HCT116 (cell line): ENCODE measurements around the gene ELP1. TPM values are rescaled to one million over a fixed set of nuclear protein-coding genes. Genes with fewer than 3 reads are reported as not detected.

ENCODE experiments used
- ATAC-seq: fragments of 200-7000 bp; cut with Tn5 transposase; 2 replicates; pipeline ENCODE4 v1.9.1; 2020; ENCODE audit warnings: mild to moderate bottlenecking, moderate library complexity
- BruUV-seq: library from RNA; stranded (reverse); fragments of 400-500 nt; replicated peaks from 2 replicates; lab custom pipeline; 2021; lab: Mats Ljungman, UMichigan
- CTCF ChIA-PET: fragments of 300-600 bp; sonication (Branson Sonifier 250); formaldehyde crosslinking; loops from one replicate; lab custom pipeline; 2021; ENCODE audit warnings: antibody characterized with exemption; lab: Charles Lee
- POLR2A ChIA-PET: fragments of 300-600, 350-600 bp; sonication (Branson Sonifier 250); formaldehyde crosslinking; loops from one replicate; lab custom pipeline; 2021; ENCODE audit warnings: antibody characterized with exemption; lab: Charles Lee
- RAD21 ChIA-PET, 2 experiments: fragments of 300-600 bp; sonication (Branson Sonifier 250); formaldehyde crosslinking; loops; one replicate each; lab custom pipeline; 2023; ENCODE audit warnings: low total read pairs in 2 of 2; ENCODE audit not compliant: uncharacterized antibody in 2 of 2, unreplicated experiment in 2 of 2, low non-redundant PET in 1 of 2; lab: Charles Lee
- DNase-seq: peaks from one replicate; pipeline ENCODE4 v3.0.0-alpha.2; 2010; ENCODE audit warnings: low read depth, low spot score
- H2AFZ ChIP-seq: fragments of 200-600 bp; shearing (Covaris generic), sonication (generic); 2 replicates; pipeline ENCODE4 v1.6.1; 2017; ENCODE audit warnings: low read depth, mixed run types, mixed read lengths, antibody characterized with exemption, low read length; ENCODE audit not compliant: poor library complexity, severe bottlenecking
- H3K27ac ChIP-seq: 2 replicates; pipeline ENCODE4 v1.5.1; 2012; ENCODE audit warnings: low read depth, low read length
- H3K27me3 ChIP-seq: fragments of 200-600 bp; sonication (generic); 2 replicates; pipeline ENCODE4 v1.6.1; 2016; ENCODE audit warnings: mixed run types, low read length, mixed read lengths; ENCODE audit not compliant: insufficient read depth
- H3K36me3 ChIP-seq, 2 experiments: fragments of 200-500 bp in 1 of 2; fragments of 200-600 bp in 1 of 2; sonication (Bioruptor generic) in 1 of 2; sonication (generic) in 1 of 2; 2 replicates each; pipeline versions ENCODE4 v1.5.1 to v1.6.1; 2014 to 2016; ENCODE audit warnings: low read length in 2 of 2, inconsistent platforms in 1 of 2, mixed read lengths in 1 of 2, mixed run types in 1 of 2; ENCODE audit not compliant: insufficient read depth in 2 of 2, control insufficient read depth in 1 of 2
- H3K4me1 ChIP-seq, 2 experiments: fragments of 200-600 bp in 1 of 2; sonication (generic) in 1 of 2; 2 replicates each; pipeline versions ENCODE4 v1.5.1 to v1.6.1; 2012 to 2017; ENCODE audit warnings: low read length in 2 of 2, inconsistent platforms in 1 of 2, mild to moderate bottlenecking in 1 of 2, mixed read lengths in 1 of 2, mixed run types in 1 of 2, moderate library complexity in 1 of 2; ENCODE audit not compliant: insufficient read depth in 2 of 2, control insufficient read depth in 1 of 2
- H3K4me2 ChIP-seq: fragments of 200-600 bp; sonication (generic); 2 replicates; pipeline ENCODE4 v1.6.1; 2017; ENCODE audit warnings: mixed run types, low read length, mixed read lengths
- H3K4me3 ChIP-seq, 2 experiments: fragments of 200-600 bp in 1 of 2; sonication (generic) in 1 of 2; replicated peaks in 1 of 2; 2 replicates each; pipeline ENCODE4 v1.5.1; 2011 to 2016; ENCODE audit warnings: low read length in 2 of 2, control low read depth in 1 of 2, low read depth in 1 of 2, mild to moderate bottlenecking in 1 of 2, mixed read lengths in 1 of 2, mixed run types in 1 of 2
- H3K79me2 ChIP-seq: fragments of 200-600 bp; sonication (generic); 2 replicates; pipeline ENCODE4 v1.6.1; 2017; ENCODE audit warnings: mild to moderate bottlenecking, mixed run types, low read length, moderate library complexity, mixed read lengths; ENCODE audit not compliant: insufficient read depth
- H3K9ac ChIP-seq: fragments of 200-600 bp; sonication (generic); 2 replicates; pipeline ENCODE4 v1.6.1; 2016; ENCODE audit warnings: low read length, mixed read lengths
- H3K9me2 ChIP-seq: fragments of 200-600 bp; sonication (generic), shearing (Covaris generic); 2 replicates; pipeline ENCODE4 v1.6.1; 2017; ENCODE audit warnings: mixed run types, mild to moderate bottlenecking, moderate library complexity; ENCODE audit not compliant: insufficient read depth
- H3K9me3 ChIP-seq, 2 experiments: fragments of 200-500 bp in 1 of 2; fragments of 200-600 bp in 1 of 2; sonication (Bioruptor generic) in 1 of 2; sonication (generic) in 1 of 2; 2 replicates each; pipeline ENCODE4 v1.6.1; 2014 to 2017; ENCODE audit warnings: low read length in 2 of 2, mixed read lengths in 2 of 2, inconsistent platforms in 1 of 2, low read depth in 1 of 2, mild to moderate bottlenecking in 1 of 2, mixed run types in 1 of 2, moderate library complexity in 1 of 2; ENCODE audit not compliant: control insufficient read depth in 1 of 2, insufficient read depth in 1 of 2
- H4K20me1 ChIP-seq: fragments of 200-600 bp; sonication (generic), shearing (Covaris generic); 2 replicates; pipeline ENCODE4 v1.6.1; 2017; ENCODE audit warnings: mixed run types, mild to moderate bottlenecking, moderate library complexity; ENCODE audit not compliant: insufficient read depth
- CBX3 ChIP-seq: IDR thresholded peaks from 2 replicates; pipeline ENCODE4 v1.6.1; 2012; ENCODE audit warnings: low read depth
- CEBPB ChIP-seq: IDR thresholded peaks from 2 replicates; pipeline ENCODE4 v1.6.1; 2012; ENCODE audit warnings: low read depth
- EGR1 ChIP-seq: IDR thresholded peaks from 2 replicates; pipeline ENCODE4 v1.6.1; 2012; ENCODE audit warnings: low read depth
- EZH2 ChIP-seq: fragments of 200-600 bp; sonication (generic); IDR thresholded peaks from 2 replicates; pipeline ENCODE4 v1.6.1; 2017; ENCODE audit warnings: antibody characterized with exemption, mixed run types
- EZH2phosphoT487 ChIP-seq: fragments of 200-600 bp; IDR thresholded peaks from 2 replicates; pipeline ENCODE4 v1.6.1; 2018; ENCODE audit warnings: antibody characterized with exemption, borderline replicate concordance
- JUND ChIP-seq: IDR thresholded peaks from 2 replicates; pipeline ENCODE4 v1.6.1; 2012
- POLR2AphosphoS5 ChIP-seq: IDR thresholded peaks from 2 replicates; pipeline ENCODE4 v1.6.1; 2011; ENCODE audit warnings: mild to moderate bottlenecking, low read depth, low read length, moderate library complexity
- RAD21 ChIP-seq: IDR thresholded peaks from 2 replicates; pipeline ENCODE4 v1.6.1; 2012; ENCODE audit warnings: low read depth, mild to moderate bottlenecking
- REST ChIP-seq: IDR thresholded peaks from 2 replicates; pipeline ENCODE4 v1.6.1; 2012; ENCODE audit warnings: low read depth
- SRF ChIP-seq: IDR thresholded peaks from 2 replicates; pipeline ENCODE4 v1.6.1; 2012; ENCODE audit warnings: low read depth
- TCF7L2 ChIP-seq: IDR thresholded peaks from 2 replicates; pipeline ENCODE4 v1.7.0; 2011; ENCODE audit warnings: borderline replicate concordance, inconsistent platforms; ENCODE audit not compliant: insufficient read depth, insufficient read length; ENCODE audit errors: extremely low read depth
- YY1 ChIP-seq: IDR thresholded peaks from 2 replicates; pipeline ENCODE4 v1.6.1; 2011; ENCODE audit warnings: low read length, low read depth, moderate library complexity, mild to moderate bottlenecking; ENCODE audit not compliant: insufficient replicate concordance; ENCODE audit errors: extremely low read depth
- ZBTB33 ChIP-seq: IDR thresholded peaks from 2 replicates; pipeline ENCODE4 v1.6.1; 2011; ENCODE audit warnings: mild to moderate bottlenecking, low read length, moderate library complexity; ENCODE audit not compliant: insufficient replicate concordance; ENCODE audit errors: extremely low read depth
- ZFX ChIP-seq: fragments of 450-650 bp; IDR thresholded peaks from 2 replicates; pipeline ENCODE4 v1.6.1; 2017
- ZNF274 ChIP-seq: fragments of 200-500 bp; sonication (Bioruptor generic); IDR thresholded peaks from 2 replicates; pipeline ENCODE4 v1.6.1; 2014; ENCODE audit warnings: mild to moderate bottlenecking, low read depth, low read length, inconsistent platforms
- intact Hi-C: fragments of 100-400 bp; cut with micrococcal nuclease; formaldehyde crosslinking; loops from 2 replicates; pipeline ENCODE4 v1.10.0; 2022
- total RNA-seq: library from RNA; stranded (reverse); gene quantifications from one replicate; pipeline ENCODE4 v1.2.1, GENCODE V29; 2021; ENCODE audit not compliant: unreplicated experiment

ELP1 gene
- total RNA-seq, 1 experiment from 2014 or later = 28.8 TPM

GRCh38 chr9:108919517-108919916, 14.4 kb downstream of the ELP1 start:
- Histone ChIP-seq H3K9me3 (no peaks in the 10 kb centered on the region), H3K4me3 (no peak overlapping the region), H3K9ac (no peak overlapping the region), H2AFZ (no peak overlapping the region), H3K27me3 (no peaks in the 10 kb centered on the region), H3K79me2 (no peaks in the 10 kb centered on the region), H3K4me2 (no peak overlapping the region), H4K20me1 (no peaks in the 10 kb centered on the region), H3K36me3 (peaks cover 18 to 24% of the 10 kb centered on the region in 2 experiments), H3K27ac (no peak overlapping the region), H3K4me1 (no peaks in the 10 kb centered on the region), H3K9me2 (no peaks in the 10 kb centered on the region)
- intact Hi-C loops = no loop called here
- TF ChIP-seq YY1 = no peak
- TF ChIP-seq EZH2phosphoT487 = no peak
- no peak for TF ChIP-seq TCF7L2
- no peak for TF ChIP-seq SRF
- no peak for TF ChIP-seq ZBTB33
- TF ChIP-seq RAD21 = no peak
- TF ChIP-seq ZFX = no peak
- TF ChIP-seq CEBPB = no peak
- no peak for TF ChIP-seq REST
- no peak for TF ChIP-seq CBX3
- no peak for TF ChIP-seq EGR1
- TF ChIP-seq JUND = no peak
- no peak for TF ChIP-seq ZNF274
- no peak for TF ChIP-seq POLR2AphosphoS5
- TF ChIP-seq EZH2 = no peak
- no TSS peak for BruUV-seq
- ChIA-PET RAD21 (no interaction called here), CTCF (no interaction called here), POLR2A (no interaction called here)
- no peak for ATAC-seq
- no peak for DNase-seq
